ENCODE results near the gene ZFYVE9.
"Not testable (repeated sequence)": the region's sequence is repeated elsewhere in the genome, so short reads cannot be mapped to it uniquely, and the experiment has no call there.

ZFYVE9 gene, protein sequence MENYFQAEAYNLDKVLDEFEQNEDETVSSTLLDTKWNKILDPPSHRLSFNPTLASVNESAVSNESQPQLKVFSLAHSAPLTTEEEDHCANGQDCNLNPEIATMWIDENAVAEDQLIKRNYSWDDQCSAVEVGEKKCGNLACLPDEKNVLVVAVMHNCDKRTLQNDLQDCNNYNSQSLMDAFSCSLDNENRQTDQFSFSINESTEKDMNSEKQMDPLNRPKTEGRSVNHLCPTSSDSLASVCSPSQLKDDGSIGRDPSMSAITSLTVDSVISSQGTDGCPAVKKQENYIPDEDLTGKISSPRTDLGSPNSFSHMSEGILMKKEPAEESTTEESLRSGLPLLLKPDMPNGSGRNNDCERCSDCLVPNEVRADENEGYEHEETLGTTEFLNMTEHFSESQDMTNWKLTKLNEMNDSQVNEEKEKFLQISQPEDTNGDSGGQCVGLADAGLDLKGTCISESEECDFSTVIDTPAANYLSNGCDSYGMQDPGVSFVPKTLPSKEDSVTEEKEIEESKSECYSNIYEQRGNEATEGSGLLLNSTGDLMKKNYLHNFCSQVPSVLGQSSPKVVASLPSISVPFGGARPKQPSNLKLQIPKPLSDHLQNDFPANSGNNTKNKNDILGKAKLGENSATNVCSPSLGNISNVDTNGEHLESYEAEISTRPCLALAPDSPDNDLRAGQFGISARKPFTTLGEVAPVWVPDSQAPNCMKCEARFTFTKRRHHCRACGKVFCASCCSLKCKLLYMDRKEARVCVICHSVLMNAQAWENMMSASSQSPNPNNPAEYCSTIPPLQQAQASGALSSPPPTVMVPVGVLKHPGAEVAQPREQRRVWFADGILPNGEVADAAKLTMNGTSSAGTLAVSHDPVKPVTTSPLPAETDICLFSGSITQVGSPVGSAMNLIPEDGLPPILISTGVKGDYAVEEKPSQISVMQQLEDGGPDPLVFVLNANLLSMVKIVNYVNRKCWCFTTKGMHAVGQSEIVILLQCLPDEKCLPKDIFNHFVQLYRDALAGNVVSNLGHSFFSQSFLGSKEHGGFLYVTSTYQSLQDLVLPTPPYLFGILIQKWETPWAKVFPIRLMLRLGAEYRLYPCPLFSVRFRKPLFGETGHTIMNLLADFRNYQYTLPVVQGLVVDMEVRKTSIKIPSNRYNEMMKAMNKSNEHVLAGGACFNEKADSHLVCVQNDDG (N-terminal part only)

GRCh38 chr1:52141513-52142219 is at the start of gene ZFYVE9:
Gene ZFYVE9, plus strand, starts transcription at chr1:52142089. Its CDS starts 91,118 bp downstream, at chr1:52233207.
- Histone ChIP-seq H3K4me3 (ENCODE audit: low read depth in 1 of 2, low read length in 1 of 2) (peak within 1 kb of the TSS; percentile 52 to 61), H3K36me3 (no peaks in the 10 kb centered on the region), H3K27me3 (peaks cover 87% of the 10 kb centered on the region), H3K27ac (no peak within 1 kb of the TSS), H3K4me1 (ENCODE audit: control insufficient read depth in 1 of 2, insufficient read depth in 1 of 2, low read depth in 1 of 2, low read length in 1 of 2) (peaks cover 5 to 19% of the 10 kb centered on the region in 2 experiments), H3K9me3 (no peaks in the 10 kb centered on the region)
- TF ChIP-seq CTCF (IDR thresholded peaks at IDR 0.05) = no peak

GRCh38 chr1:52094300-52094699 is 47.6 kb upstream of the ZFYVE9 start:
- H3K27me3 ChIP-seq; H3K4me1 ChIP-seq (ENCODE audit: control insufficient read depth in 1 of 2, insufficient read depth in 1 of 2, low read depth in 1 of 2, low read length in 1 of 2); H3K36me3 ChIP-seq; H3K27ac ChIP-seq; H3K9me3 ChIP-seq; H3K4me3 ChIP-seq (ENCODE audit: low read depth in 1 of 2, low read length in 1 of 2): not testable (repeated sequence)

GRCh38 chr1:52096216-52096615 is 45.7 kb upstream of the ZFYVE9 start:
- Histone ChIP-seq H3K27ac (peak overlapping the region; percentile 33), H3K27me3 (no peaks in the 10 kb centered on the region), H3K36me3 (no peaks in the 10 kb centered on the region), H3K9me3 (no peaks in the 10 kb centered on the region), H3K4me3 (ENCODE audit: low read depth in 1 of 2, low read length in 1 of 2) (no peak overlapping the region), H3K4me1 (ENCODE audit: control insufficient read depth in 1 of 2, insufficient read depth in 1 of 2, low read depth in 1 of 2, low read length in 1 of 2) (peaks cover 0 to 10% of the 10 kb centered on the region in 2 experiments)
- no peak for TF ChIP-seq CTCF (IDR thresholded peaks at IDR 0.05)

DNA sequence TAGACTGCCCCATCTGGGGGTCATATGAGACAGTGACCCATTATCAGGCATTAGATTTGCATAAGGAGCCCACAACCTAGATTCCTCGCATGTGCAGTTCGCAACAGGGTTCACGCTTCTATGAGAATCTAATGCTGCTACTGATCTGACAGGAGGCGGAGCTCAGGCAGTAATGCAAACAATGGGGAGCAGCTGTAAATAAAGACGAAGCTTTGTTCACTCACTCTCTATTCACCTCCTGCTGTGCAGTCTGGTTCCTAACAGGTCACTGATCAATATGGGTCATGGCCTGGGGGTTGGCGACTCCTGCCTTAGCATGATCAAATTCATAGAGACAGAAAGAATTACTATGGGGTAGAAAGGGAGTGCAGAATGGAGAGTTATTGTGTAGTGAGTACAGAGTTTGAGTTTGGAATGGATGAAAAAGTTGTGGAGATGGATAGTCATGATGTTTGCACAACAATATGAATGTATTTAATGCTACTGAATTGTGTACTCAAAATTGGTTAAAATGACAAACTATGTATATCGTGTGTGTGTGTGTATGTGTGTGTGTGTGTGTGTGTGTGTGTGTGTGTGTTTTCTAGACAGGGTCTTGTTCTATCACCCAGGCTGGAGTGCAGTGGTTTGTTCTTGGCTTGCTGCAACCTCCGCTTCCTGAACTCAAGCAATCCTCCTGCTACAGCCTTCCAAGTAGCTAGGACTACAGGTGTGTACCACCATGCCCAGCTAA is 43.6 kb upstream of the ZFYVE9 start:
- Histone ChIP-seq H3K36me3 (no peaks in the 10 kb centered on the region), H3K27me3 (no peaks in the 10 kb centered on the region), H3K27ac (no peak overlapping the region), H3K4me1 (ENCODE audit: control insufficient read depth in 1 of 2, insufficient read depth in 1 of 2, low read depth in 1 of 2, low read length in 1 of 2) (peaks cover 0 to 10% of the 10 kb centered on the region in 2 experiments), H3K9me3 (no peaks in the 10 kb centered on the region), H3K4me3 (ENCODE audit: low read depth in 1 of 2, low read length in 1 of 2) (no peak overlapping the region)
- TF ChIP-seq CTCF (IDR thresholded peaks at IDR 0.05) = no peak

DNA sequence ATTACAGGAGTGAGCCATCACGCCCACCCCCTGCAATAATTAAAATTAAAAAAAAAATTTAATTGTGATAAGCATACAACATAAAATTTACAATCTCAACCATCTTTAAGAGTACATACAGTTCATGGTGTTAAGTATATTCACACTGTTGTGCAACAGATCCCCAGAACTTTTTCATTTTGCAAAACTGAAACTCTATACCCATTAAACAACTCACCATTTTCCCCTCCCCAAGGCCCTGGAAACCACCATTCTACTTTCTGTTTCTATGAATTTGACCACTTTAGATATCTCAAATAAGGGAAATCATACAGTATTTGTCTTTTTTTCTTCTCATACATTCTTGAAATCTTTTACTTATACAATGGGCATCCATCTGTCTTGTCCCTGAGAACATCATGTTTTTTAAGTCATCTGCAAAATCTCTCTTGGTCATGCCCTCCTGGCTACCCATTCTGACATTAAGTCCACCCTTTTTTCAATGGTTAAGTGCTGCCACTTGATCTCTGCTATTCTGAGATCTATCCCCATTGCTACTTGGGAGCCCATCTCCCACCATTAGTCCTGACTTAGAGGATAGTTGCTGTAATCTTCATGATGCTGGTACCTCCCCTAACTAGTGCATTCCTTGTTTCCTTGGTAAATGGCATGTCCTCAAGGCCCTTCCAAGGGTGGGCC is 39.4 kb upstream of the ZFYVE9 start:
- H3K36me3 ChIP-seq = no peaks in the 10 kb centered on the region
- TF ChIP-seq CTCF (IDR thresholded peaks at IDR 0.05) = no peak
- no peak overlapping the region for H3K27ac ChIP-seq
- no peak overlapping the region for H3K4me3 ChIP-seq (ENCODE audit: low read depth in 1 of 2, low read length in 1 of 2)
- no peaks in the 10 kb centered on the region for H3K9me3 ChIP-seq
- H3K27me3 ChIP-seq = no peaks in the 10 kb centered on the region
- H3K4me1 ChIP-seq (ENCODE audit: control insufficient read depth in 1 of 2, insufficient read depth in 1 of 2, low read depth in 1 of 2, low read length in 1 of 2) = no peaks in the 10 kb centered on the region
